NT2/D1 (cell line): ENCODE results near the gene EVPLL.
"Not testable (repeated sequence)": the region's sequence is repeated elsewhere in the genome, so short reads cannot be mapped to it uniquely, and the experiment has no call there.

ENCODE experiments used
- SUZ12 ChIP-seq: IDR thresholded peaks from 2 replicates; pipeline ENCODE4 v1.6.1; 2011; ENCODE audit not compliant: insufficient read length, insufficient read depth; ENCODE audit errors: extremely low read depth
- YY1 ChIP-seq: IDR thresholded peaks from 2 replicates; pipeline ENCODE4 v1.6.1; 2011; ENCODE audit not compliant: insufficient read length, insufficient read depth
- ZNF274 ChIP-seq: IDR thresholded peaks from 2 replicates; pipeline ENCODE4 v1.6.1; 2011; ENCODE audit warnings: mild to moderate bottlenecking, low read depth, low read length

DNA sequence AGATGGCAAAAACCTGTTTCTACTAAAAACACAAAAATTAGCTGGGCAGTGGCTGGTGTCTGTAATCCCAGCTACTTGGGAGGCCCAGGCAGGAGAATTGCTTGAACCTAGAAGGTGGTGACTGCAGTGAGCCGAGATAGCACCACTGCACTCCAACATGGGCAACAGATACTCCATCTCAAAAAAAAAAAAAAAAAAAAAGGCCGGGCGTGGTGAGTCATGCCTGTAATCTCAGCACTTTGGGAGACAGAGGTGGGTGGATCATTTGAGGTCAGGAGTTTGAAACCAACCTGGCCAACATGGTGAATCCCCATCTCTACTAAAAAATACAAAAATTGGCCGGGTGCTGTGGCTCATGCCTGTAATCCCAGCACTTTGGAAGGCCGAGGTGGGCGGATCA is 4.4 kb upstream of the EVPLL start:
- not testable (repeated sequence) for TF ChIP-seq ZNF274, SUZ12, YY1
